Dendritic cell treated with granulocyte-macrophage colony-stimulating factor and Interleukin-4, amounts not matched to agents 40 ng/mL and 50 ng/mL, for 4 days (primary cell): ENCODE data around the gene ATP1B4.

Source experiments
- H3K27ac Mint-ChIP-seq: one replicate; pipeline ENCODE4 v1.8.0; 2022; ENCODE audit warnings: mild to moderate bottlenecking, mixed read lengths
- H3K27me3 Mint-ChIP-seq: one replicate; pipeline ENCODE4 v1.8.0; 2022; ENCODE audit warnings: mild to moderate bottlenecking, mixed read lengths
- H3K36me3 Mint-ChIP-seq: one replicate; pipeline ENCODE4 v1.8.0; 2022; ENCODE audit warnings: low read depth, mixed read lengths
- H3K4me1 Mint-ChIP-seq: one replicate; pipeline ENCODE4 v1.8.0; 2022; ENCODE audit warnings: low read depth, mixed read lengths
- H3K4me3 Mint-ChIP-seq: one replicate; pipeline ENCODE4 v1.8.0; 2022; ENCODE audit warnings: mild to moderate bottlenecking, moderate library complexity, mixed read lengths
- H3K9me3 Mint-ChIP-seq: one replicate; pipeline ENCODE4 v1.8.0; 2022; ENCODE audit warnings: mixed read lengths
- intact Hi-C: fragments of 100-400 bp; cut with micrococcal nuclease; formaldehyde crosslinking; loops from one replicate; pipeline ENCODE4 v1.15.0; 2022

ATP1B4 gene

GRCh38 chrX:120357186-120357585, 4.7 kb upstream of the ATP1B4 start:
- H3K27me3 Mint-ChIP-seq = no peaks in the 10 kb centered on the region

DNA sequence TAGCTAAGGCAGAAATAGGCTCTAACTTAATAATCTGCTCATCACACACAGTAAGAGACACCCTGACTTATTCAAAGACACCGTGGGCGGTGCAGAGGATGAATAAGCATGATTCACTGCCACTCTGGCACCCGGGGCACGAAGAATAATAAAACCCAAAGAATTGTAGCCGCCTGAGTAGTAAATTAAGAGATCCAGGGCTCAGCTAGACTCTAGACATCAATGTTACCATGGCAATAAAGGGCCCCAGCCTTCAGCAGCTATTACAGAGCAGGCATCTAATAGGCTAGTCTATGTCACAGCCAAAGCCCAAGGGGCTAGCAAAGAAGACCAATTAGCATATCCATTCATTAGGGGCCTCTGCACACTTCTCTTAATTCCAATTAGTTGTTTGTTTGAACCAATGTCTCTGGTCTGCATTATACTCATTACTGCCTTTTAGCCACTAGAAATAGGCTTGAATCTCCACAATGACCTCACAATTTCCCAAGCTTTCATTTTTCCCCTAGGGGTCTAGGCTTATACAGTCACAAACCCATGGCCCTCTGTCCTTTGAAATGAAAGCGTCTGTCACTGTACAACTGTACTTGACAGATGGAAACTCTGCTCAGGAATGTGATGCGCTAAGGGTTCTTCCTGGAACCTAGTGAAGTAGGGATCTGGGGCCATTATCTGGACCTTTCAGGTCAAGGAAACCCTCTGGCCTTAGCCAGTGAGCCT, 3.0 kb upstream of the ATP1B4 start:
- no peak overlapping the region for H3K4me3 Mint-ChIP-seq
- peaks cover 11% of the 10 kb centered on the region for H3K4me1 Mint-ChIP-seq
- no peaks in the 10 kb centered on the region for H3K9me3 Mint-ChIP-seq
- no peaks in the 10 kb centered on the region for H3K27me3 Mint-ChIP-seq
- H3K27ac Mint-ChIP-seq = no peak overlapping the region
- intact Hi-C loops = no loop called here
- no peaks in the 10 kb centered on the region for H3K36me3 Mint-ChIP-seq

More at GRCh38 chrX:120357186-120357585, 4.7 kb upstream of the ATP1B4 start:
- no peak overlapping the region for H3K4me3 Mint-ChIP-seq
- H3K9me3 Mint-ChIP-seq = no peaks in the 10 kb centered on the region
- no peaks in the 10 kb centered on the region for H3K36me3 Mint-ChIP-seq
- H3K4me1 Mint-ChIP-seq = peaks cover 2% of the 10 kb centered on the region
- intact Hi-C loops = no loop called here
- H3K27ac Mint-ChIP-seq = no peak overlapping the region

DNA sequence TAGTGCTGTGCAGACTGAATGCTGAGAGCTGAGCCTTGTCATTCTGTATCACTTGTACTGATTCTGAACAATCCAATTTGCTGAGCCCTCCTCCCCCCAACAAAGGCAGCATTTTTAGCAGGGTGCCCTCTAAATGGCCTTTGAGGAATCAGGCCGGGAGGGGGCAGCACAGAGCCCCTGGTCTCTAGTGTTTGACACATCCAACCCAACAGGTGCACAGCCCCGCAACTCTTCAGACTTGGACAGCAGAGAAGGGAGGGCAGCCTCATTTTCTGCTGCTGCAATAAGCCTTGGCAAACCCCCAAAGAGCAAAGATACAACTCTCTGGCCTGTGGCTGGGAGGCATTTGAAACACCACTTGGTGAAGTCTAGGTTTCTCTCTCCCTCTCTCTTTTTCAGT, 3.4 kb downstream of the ATP1B4 start:
- intact Hi-C loops = no loop called here
- Mint-ChIP-seq H3K27me3 (no peaks in the 10 kb centered on the region), H3K27ac (no peak overlapping the region), H3K36me3 (no peaks in the 10 kb centered on the region), H3K9me3 (no peaks in the 10 kb centered on the region), H3K4me1 (peaks cover 11% of the 10 kb centered on the region), H3K4me3 (no peak overlapping the region)

GRCh38 chrX:120365968-120366367, 4.1 kb downstream of the ATP1B4 start:
- Mint-ChIP-seq H3K4me3 (no peak overlapping the region), H3K4me1 (peaks cover 11% of the 10 kb centered on the region), H3K27me3 (no peaks in the 10 kb centered on the region), H3K36me3 (no peaks in the 10 kb centered on the region), H3K27ac (no peak overlapping the region), H3K9me3 (no peaks in the 10 kb centered on the region)
- intact Hi-C loops = no loop called here

- Mint-ChIP-seq H3K27ac (no peak overlapping the region), H3K9me3 (no peaks in the 10 kb centered on the region), H3K36me3 (no peaks in the 10 kb centered on the region), H3K27me3 (no peaks in the 10 kb centered on the region), H3K4me3 (no peak overlapping the region), H3K4me1 (peaks cover 11% of the 10 kb centered on the region)
- intact Hi-C loops = no loop called here
These were observed 4.9 kb downstream of the ATP1B4 start for GRCh38 chrX:120366794-120367193.

DNA sequence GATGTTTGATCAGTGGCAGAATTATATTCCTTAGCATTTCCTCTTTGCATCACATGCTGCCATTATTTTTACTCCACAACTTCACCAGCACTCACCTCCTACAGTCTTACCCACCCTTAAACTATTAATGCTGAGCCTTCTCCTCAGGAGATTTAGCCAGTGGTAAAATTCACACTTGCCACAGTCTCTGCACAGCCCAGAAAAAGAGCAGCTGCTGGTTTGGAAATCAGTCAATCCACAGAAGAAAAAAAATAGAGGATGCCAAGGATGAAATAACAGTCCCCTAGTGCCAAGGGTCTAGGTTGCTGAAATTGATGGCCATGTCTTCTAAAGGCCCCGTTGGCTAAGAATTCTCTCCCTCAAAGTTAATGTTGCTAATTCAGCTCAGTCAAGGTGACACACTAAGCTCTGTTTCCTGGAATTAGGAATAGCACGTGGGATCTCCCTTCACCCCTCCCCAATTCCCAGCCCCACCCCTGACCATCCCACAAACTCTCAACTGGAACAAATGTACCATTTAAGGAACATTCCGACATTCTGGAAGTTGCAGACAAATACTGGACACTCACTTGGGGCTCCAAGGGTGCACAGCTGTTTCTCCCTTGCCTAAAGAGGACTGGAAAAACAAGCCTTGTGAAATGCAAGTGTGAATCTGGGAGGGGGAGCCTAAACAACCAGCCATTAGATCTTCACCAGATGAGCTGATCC, 5.7 kb downstream of the ATP1B4 start:
- no peaks in the 10 kb centered on the region for H3K36me3 Mint-ChIP-seq
- no peaks in the 10 kb centered on the region for H3K27me3 Mint-ChIP-seq
- intact Hi-C loops = no loop called here
- no peak overlapping the region for H3K4me3 Mint-ChIP-seq
- no peak overlapping the region for H3K27ac Mint-ChIP-seq
- H3K9me3 Mint-ChIP-seq = no peaks in the 10 kb centered on the region
- H3K4me1 Mint-ChIP-seq = peaks cover 5% of the 10 kb centered on the region

DNA sequence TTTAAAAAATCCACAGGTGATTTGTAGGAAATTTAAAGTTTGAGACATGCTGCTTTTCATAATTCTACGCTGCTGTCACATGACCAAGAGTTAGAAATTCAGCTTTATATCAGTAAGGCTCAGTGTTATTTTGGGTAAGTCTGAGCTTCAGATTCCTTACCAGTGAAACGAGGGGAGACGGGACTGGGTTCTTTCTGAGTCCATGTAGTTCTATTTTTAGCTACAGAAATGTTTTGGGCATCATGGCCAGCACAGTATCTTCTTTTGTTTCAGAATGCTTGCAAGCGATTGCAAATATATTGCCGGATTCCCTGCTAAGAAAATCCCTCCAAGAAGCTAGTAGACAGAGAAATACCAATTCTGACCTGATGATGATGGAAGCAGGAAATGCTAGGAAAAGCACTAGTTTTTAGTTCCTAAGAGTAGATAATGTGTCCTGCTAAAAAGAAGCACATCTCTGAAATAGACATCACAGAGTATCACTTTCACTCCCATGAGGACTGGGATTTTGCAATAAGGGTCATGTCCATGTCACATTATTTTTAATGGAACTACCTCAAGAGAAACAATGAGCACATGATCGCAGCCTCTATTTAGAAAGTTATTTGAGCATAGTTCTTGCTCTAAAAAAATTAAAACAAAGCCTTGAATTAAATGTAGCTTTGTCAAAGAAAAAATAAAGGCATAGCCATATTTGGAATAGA, 10.9 kb downstream of the ATP1B4 start:
- no peak overlapping the region for H3K4me3 Mint-ChIP-seq
- H3K9me3 Mint-ChIP-seq = no peaks in the 10 kb centered on the region
- no peaks in the 10 kb centered on the region for H3K27me3 Mint-ChIP-seq
- intact Hi-C loops = no loop called here
- peaks cover 5% of the 10 kb centered on the region for H3K4me1 Mint-ChIP-seq
- no peaks in the 10 kb centered on the region for H3K36me3 Mint-ChIP-seq
- H3K27ac Mint-ChIP-seq = no peak overlapping the region

DNA sequence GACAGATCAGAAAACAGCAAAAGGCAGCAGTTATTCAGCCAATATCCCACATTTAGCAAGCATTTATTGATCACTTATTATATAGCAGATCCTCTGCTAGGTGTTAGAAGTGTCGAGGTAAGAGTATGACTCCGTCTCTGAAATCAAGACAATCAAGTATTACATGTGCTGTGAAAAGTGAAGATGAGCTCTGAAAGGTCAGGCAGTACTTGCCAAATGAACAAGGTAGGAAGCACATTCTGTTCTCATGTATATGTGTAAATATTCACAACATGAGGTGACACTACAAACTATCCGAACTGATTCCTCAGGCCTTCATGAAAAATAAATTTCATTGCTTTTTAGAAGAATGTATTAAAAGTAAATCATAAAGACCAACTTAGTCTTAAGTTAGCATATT, 15.3 kb downstream of the ATP1B4 start:
- Mint-ChIP-seq H3K4me3 (no peak overlapping the region), H3K36me3 (no peaks in the 10 kb centered on the region), H3K27ac (no peak overlapping the region), H3K9me3 (no peaks in the 10 kb centered on the region), H3K27me3 (no peaks in the 10 kb centered on the region), H3K4me1 (peaks cover 5% of the 10 kb centered on the region)
- intact Hi-C loops = no loop called here

DNA sequence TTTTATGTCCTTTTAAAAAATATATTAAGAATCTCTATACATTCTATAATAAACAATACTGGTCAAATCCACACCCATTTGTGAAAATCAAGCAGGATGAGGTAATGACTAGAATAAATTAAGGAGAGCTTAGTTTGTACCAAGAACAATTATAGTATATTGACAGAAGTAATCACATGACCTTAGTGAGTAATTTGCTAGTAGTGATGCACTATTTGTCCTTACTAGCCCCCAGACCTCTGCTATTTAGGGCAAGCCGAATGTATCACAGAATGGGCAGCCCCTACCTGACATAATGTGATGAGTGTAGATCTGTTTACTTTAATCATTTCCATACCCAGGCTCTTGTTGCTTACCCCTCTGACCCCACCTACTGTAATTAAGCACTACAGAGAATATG, 15.8 kb downstream of the ATP1B4 start:
- Mint-ChIP-seq H3K9me3 (no peaks in the 10 kb centered on the region), H3K4me3 (no peak overlapping the region), H3K27ac (no peak overlapping the region), H3K4me1 (peaks cover 5% of the 10 kb centered on the region), H3K27me3 (no peaks in the 10 kb centered on the region), H3K36me3 (no peaks in the 10 kb centered on the region)
- intact Hi-C loops = no loop called here

DNA sequence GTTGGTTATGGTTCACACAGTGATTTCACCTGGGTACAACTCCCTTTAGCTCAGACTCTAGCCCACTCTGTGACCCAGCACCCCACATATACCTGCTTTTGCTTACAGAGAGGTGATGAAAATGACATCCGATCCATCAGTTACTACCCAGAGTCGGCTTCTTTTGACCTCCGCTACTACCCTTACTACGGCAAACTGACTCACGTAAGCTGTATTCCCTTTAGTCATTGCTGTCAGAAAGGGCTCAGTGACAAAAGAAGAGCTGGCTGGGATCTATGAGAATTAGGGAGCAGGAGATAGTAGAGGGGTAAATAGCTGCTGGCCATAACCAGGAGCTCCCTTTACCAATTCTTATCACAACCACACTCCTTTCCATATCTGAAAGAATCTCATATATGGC, 16.7 kb downstream of the ATP1B4 start:
- intact Hi-C loops = no loop called here
- H3K27me3 Mint-ChIP-seq = no peaks in the 10 kb centered on the region
- H3K4me1 Mint-ChIP-seq = peaks cover 5% of the 10 kb centered on the region
- no peak overlapping the region for H3K27ac Mint-ChIP-seq
- H3K4me3 Mint-ChIP-seq = no peak overlapping the region
- H3K36me3 Mint-ChIP-seq = no peaks in the 10 kb centered on the region
- H3K9me3 Mint-ChIP-seq = no peaks in the 10 kb centered on the region

DNA sequence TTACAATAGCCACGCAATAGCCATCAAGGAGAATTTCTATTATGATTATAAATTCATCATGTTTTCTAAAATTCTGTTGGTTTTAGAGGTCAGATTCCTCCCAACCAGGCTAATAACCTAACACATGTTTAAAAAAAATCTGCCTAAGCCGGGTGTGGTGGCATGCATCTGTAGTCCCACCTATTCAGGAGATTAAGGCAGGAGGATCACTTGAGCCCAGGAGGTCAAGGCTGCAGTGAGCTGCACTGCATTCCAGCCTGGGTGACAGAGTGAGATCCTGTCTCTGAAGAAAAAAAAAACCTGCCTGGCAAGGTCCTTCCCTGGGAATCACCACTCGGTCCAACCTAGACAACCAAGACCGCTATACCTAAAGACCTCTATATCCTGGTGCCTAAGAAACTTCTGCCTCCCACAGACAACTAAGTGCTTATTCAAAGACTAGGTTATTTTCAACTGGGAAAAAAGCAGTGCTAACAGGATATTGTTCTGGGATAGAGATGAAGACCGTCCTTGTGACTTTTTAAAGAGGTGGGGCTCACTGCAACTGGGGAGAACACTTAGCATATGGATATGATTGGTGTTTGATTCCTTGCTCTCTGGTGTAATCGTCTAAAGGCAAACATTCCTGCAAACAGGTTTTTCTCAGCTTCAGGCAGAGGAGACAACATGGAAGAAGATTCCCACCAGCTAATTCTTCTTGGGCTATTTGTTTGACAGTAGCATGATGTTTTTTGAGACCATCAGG, 18.2 kb downstream of the ATP1B4 start:
- no peak overlapping the region for H3K27ac Mint-ChIP-seq
- H3K9me3 Mint-ChIP-seq = no peaks in the 10 kb centered on the region
- H3K36me3 Mint-ChIP-seq = no peaks in the 10 kb centered on the region
- H3K27me3 Mint-ChIP-seq = peaks cover 3% of the 10 kb centered on the region
- no peak overlapping the region for H3K4me3 Mint-ChIP-seq
- no peaks in the 10 kb centered on the region for H3K4me1 Mint-ChIP-seq
- intact Hi-C loops = no loop called here

GRCh38 chrX:120380699-120381098, 18.8 kb downstream of the ATP1B4 start:
- H3K27me3 Mint-ChIP-seq = peaks cover 4% of the 10 kb centered on the region
- H3K4me3 Mint-ChIP-seq = no peak overlapping the region
- no peaks in the 10 kb centered on the region for H3K9me3 Mint-ChIP-seq
- no peaks in the 10 kb centered on the region for H3K36me3 Mint-ChIP-seq
- no peaks in the 10 kb centered on the region for H3K4me1 Mint-ChIP-seq
- H3K27ac Mint-ChIP-seq = no peak overlapping the region
- intact Hi-C loops = no loop called here

- Mint-ChIP-seq H3K27me3 (no peaks in the 10 kb centered on the region), H3K27ac (no peak overlapping the region), H3K36me3 (no peaks in the 10 kb centered on the region), H3K4me3 (no peak overlapping the region), H3K4me1 (no peaks in the 10 kb centered on the region), H3K9me3 (no peaks in the 10 kb centered on the region)
- intact Hi-C loops = no loop called here
These were observed 39.4 kb downstream of the ATP1B4 start for GRCh38 chrX:120401301-120401700.

GRCh38 chrX:120402369-120402768, 40.5 kb downstream of the ATP1B4 start:
- Mint-ChIP-seq H3K27ac (no peak overlapping the region), H3K36me3 (no peaks in the 10 kb centered on the region), H3K4me3 (no peak overlapping the region), H3K4me1 (no peaks in the 10 kb centered on the region), H3K9me3 (no peaks in the 10 kb centered on the region), H3K27me3 (no peaks in the 10 kb centered on the region)
- intact Hi-C loops = no loop called here
